ENCODE measurements around the gene SLC35F3.
"Not testable (repeated sequence)": the region's sequence is repeated elsewhere in the genome, so short reads cannot be mapped to it uniquely, and the experiment has no call there.

Gene SLC35F3

DNA sequence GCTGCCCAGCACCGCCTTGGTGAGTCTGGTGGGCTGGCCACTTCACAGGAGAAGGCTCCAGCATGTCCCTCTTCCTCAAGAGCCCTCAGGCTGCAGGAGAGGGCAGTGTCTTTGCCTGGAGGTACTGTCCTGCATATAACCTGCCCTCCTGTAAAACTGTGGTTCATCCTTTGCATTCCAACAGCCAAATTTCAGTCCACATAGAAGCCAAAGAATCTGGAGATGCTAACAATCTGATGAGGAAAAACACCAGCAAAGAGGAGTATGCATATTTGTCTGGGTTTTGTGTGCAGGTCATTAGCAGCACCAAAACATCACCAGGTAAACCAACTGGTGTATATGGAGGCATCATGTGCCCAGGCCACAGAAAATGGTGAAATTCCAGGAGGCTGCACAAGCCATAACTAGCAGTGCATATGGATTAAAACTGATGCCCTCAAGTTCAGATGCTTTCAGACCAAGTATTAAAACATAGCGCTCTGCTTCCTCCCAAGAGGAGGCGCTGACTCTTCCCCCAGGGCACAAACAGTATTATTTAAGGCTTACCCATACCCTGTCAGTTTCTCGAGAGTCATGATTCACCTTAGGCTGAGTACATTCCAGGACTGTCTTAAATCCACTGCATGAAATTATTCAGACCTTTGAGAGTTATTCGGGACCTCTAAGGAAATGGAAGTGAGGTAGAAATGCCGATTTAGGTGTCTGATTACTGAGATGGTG is 318.2 kb downstream of the SLC35F3 start:
- DNase-seq (ENCODE audit: low read depth, low spot score): peak; percentile 19

DNA sequence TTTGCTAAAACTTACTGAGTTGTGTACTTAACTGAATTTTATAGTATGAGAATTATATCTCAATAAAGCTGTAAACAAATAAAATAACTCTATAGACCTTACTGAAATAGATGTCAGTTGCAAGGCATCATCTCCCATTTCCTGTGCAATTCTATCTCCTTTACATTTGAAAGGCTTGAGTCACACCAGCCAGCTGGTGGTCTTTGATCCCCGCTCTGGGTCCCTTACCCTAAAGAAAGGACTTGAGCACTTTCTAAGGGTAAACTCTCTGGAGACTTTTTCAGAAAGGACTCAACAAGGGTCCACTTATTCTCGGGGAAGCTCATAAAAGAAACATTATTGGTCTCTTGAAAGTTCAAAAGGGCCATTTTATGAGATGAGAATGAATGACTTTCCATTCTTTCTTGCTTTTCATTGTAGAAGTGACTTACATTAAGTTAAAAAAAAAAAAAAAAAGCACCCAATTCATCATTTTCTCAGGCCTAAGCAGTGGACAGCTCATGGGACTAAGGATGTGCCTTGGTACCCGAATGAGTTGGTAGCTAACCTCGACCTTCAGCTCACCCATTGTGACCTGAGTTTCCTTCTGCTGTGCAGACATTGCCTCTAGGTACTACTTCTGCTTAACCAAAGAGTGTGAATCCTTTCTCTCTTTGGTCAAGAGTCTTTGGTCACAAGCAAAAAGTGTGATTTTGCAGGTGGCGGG is 321.8 kb downstream of the SLC35F3 start:
- no peak for DNase-seq (ENCODE audit: low read depth, low spot score)

- DNase-seq (ENCODE audit: low read depth, low spot score): no peak
Observed at GRCh38 chr1:234226819-234227165, 322.3 kb downstream of the SLC35F3 start.

- DNase-seq (ENCODE audit: low read depth, low spot score): no peak
Observed at GRCh38 chr1:234229581-234230387, 325.3 kb downstream of the SLC35F3 start.

DNA sequence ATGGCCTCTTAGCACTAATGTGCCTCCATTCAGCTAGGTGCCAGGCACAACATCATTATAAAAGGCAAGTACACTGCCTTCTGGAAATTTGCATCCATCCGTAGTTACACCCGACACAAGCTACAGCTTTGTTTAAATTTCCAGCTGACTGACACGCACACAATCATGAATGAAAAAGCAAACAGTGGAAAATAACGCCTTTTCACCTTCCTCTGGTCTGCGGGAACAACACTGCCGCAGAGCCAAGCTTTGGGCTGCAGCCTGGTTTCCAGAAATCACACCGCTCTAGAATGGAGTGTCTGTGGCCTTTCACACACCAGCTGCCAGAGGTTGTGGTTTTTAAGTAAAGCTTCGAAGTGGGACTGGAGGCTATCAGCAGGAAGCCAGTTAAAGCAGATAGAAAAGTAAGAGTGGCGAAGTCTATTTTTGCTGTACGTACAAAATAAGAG is 326.0 kb downstream of the SLC35F3 start:
- DNase-seq (ENCODE audit: low read depth, low spot score): peak; percentile 89

- no peak for DNase-seq (ENCODE audit: low read depth, low spot score)
Observed at GRCh38 chr1:234231061-234231892, 326.8 kb downstream of the SLC35F3 start.

DNA sequence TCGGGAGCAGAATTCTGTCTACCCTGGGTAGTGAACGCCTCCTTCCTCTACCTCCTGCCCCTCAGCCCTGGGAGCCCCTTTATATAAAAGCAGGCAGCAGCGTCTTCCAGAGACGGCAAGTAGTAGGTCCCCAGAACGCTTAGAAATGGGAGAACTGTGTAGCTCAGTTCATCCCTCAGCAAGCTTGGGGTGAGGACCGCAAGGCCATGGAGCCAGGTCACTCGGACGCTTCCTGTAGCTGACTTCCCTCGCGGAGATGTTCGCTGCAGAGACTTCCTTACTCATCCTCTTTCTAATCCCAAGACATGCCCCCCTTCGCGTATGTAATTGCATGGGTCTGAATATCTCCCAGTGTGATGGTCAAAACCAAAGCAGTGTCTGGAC is 327.4 kb downstream of the SLC35F3 start:
- DNase-seq (ENCODE audit: low read depth, low spot score): no peak

DNA sequence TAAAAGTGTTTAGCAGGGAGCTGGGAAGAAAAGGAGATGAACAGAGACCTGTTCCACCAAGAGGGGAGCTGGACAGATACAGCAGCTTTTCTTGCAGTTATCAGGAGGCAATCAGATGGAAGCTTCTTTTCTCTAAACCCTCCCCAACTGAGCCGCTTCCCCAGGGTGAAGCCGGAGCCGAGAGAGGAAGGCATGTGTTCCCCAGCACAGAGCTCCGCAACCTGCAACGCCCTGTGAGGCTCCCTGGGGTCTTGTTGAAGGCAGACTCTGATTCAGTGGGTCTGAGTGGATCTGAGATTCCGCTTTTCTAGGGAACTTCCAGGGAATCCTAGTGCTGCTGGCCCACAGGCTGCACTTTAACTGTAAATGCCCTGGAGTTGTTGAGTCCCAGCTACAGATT is 329.7 kb downstream of the SLC35F3 start:
- no peak for DNase-seq (ENCODE audit: low read depth, low spot score)

DNA sequence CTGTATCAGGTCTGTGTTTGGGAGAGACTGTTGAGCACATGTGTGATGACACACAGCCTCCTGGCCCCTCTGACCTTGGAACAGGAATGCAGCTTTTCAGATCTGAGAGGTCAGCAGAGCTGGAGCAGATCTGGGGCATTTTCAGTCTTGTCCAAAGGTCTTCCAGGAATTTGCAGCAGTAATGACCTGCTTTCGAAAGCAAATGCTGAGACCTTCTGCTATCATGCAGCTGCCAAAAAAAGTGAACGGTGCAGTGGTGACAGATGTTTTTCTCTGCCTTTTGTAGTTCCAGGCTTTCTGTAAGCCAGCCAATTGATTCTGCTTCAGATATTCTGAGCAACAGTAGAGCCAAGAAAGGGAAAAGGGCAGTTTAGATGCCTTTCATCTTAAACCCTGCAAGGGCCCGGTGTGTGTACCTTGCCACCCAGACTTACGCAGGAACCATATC is 331.0 kb downstream of the SLC35F3 start:
- no peak for DNase-seq (ENCODE audit: low read depth, low spot score)

DNA sequence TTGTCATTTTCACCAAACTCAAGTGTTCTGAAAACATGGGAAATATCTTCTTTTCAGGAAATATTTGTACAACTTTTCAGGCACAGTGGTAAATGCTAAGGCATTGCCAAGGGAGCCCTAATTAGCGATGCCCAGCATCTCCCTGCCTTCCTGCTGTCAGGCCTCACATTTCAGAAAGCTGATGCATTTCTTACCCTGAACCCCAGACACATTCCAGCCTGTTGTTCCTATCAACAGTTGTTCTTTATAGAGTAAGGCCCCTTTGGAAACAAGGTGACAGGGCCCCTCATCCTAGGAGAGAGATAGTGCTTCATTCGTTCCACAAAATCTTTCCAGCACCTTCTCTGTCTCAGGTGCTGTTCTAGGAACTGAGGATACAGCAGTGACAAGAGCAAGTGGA is 332.9 kb downstream of the SLC35F3 start:
- no peak for DNase-seq (ENCODE audit: low read depth, low spot score)

- no peak for DNase-seq (ENCODE audit: low read depth, low spot score)
Observed at GRCh38 chr1:234238060-234238459, 333.6 kb downstream of the SLC35F3 start.

DNA sequence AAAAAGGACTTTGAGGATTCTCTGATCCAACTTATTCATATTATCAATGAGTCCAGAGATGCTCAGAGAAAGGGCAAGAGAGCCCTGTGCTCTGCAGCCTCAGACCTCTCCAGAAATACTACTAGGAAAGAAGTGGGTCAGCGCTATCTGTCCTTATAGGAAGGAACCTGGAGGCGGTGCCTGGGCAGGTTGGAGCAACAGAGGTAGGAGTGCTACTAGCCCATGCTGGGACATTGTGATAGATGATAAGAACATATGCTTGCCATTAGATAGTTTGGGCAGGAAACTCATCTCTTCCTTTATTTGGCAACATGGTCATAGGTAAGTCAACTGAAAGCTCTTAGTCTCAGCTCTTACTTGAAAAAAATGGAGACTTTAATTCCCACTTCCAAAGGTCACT is 335.0 kb downstream of the SLC35F3 start:
- no peak for DNase-seq (ENCODE audit: low read depth, low spot score)

DNA sequence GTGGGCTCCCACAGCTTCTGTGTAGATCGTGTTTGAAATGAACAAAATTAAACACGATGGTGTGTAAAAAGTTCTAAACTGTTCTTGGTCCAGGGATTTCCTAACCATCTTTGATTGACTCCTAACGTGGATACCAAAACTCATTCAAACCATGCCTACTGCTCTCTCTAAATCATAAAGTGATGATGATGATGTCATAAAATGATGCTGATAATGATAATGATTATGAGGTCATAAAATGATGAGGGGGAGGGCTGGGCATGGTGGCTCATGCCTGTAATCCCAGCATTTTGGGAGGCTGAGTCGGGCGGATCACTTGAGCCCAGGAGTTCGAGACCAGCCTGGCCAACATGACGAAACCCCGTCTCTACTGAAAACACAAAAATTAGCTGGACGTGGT is 335.5 kb downstream of the SLC35F3 start:
- no peak for DNase-seq (ENCODE audit: low read depth, low spot score)

GRCh38 chr1:234240680-234241079 is 336.2 kb downstream of the SLC35F3 start:
- no peak for DNase-seq (ENCODE audit: low read depth, low spot score)

- no peak for DNase-seq (ENCODE audit: low read depth, low spot score)
Observed at GRCh38 chr1:234241941-234242490, 337.5 kb downstream of the SLC35F3 start.

DNA sequence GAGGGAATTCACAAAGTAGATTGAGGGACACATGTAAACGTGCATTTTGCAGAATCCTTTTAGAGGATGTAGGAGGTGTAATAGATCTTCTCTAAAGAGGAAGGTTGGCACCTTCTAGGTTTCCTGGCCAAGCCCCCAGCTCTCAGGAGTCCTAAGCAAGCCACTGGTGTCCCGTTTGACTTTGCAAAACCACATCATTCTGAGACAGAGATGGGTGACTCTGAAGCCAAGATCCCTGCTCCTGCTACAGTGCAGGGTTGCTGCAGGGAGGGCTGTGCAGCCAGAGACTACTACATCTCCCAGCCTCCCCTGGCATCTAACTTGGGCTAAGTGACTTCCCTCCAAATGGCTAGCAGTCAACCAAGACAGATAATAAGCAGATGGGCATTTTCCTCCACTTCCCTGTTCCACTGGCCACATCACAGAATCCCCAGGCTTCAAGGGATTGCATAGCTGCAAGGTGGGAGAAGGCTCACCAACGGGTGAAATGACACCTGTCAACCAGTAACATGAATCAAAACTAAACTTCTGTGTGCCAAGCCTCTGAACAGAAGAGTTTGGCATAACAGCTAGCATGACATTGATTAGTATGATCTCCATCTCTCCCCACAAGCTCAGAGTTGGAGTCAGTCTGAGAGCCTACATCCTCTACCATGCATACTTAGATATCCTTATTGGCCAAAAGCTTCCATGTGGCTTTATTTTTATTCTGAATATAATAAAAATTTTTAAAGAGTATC is 339.2 kb downstream of the SLC35F3 start:
- no peak for DNase-seq (ENCODE audit: low read depth, low spot score)

DNA sequence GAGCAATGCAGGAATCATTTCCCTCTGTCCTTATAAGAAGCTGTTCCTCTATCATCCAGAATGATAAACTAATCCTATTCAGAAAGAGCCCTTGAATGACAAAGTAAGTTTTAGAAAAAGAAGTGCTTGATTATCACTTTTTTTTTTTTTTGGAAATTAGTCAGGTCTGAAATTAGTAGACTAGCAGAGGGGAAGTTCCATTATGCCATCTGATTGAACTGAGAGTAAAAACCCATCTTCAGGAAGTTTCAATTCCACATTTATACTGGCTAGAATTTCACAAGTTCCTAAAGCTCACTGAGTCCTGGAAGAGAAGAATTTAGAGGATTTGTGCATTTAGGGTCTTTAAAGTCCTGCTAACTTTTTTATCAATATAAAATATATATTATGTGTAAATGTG is 340.0 kb downstream of the SLC35F3 start:
- no peak for DNase-seq (ENCODE audit: low read depth, low spot score)

DNA sequence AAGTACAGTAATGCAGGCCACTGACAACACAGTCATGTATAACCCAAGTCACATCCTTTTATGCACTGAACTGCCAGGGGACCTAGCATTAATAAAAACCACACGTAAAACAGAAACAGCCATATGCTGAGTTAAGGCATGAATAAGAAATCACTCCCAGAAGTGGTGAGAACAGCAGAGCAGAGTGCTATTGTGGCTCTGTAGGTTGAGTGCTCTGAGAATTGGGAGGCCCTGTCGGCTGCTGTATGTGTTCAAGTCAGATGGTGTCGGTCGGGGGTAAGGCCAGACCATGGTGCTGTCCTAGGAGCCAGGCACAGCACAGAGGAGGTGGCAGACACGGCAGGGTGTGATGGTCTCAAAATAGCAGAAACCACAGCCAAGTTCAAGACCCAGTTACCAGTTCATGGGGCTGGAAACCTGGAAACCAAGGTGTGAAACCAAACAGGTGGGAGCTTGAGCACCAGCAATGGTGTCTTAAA is 342.2 kb downstream of the SLC35F3 start:
- no peak for DNase-seq (ENCODE audit: low read depth, low spot score)

GRCh38 chr1:234247746-234248145 is 343.3 kb downstream of the SLC35F3 start:
- not testable (repeated sequence) for DNase-seq (ENCODE audit: low read depth, low spot score)

DNA sequence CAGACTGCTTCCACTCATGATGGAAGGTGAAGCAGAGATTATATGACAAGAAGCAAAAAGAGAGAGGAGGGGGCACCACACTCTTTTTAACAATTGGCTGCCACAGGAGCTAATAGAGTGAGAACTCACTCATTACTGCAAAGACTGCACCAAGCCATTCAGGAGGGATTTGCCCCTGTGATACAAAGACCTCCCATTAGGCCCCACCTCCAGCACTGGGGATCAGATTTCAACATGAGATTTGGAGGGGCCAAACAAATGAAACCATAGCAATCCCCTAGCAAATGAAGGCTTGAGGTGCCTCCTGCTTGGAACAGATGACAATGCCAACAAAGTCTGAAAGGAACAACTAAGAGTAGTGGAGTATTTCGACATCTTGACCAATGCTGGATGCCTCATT is 346.3 kb downstream of the SLC35F3 start:
- DNase-seq (ENCODE audit: low read depth, low spot score): no peak
